Thyroid gland (tissue), 4 donors: ENCODE measurements around the gene TRPC5OS.

Source experiments
- POLR2A ChIP-seq, 2 donors: fragments of 450-650 bp; IDR thresholded peaks; one replicate each; pipeline ENCODE4 v1.6.1; 2017; ENCODE audit warnings: antibody characterized with exemption in 2 of 2, mild to moderate bottlenecking in 2 of 2, moderate library complexity in 1 of 2
- TF ChIP-seq, protein P1 (sequence below), 6 experiments: fragments of 200-600 bp in 3 of 6; fragments of 450-650 bp in 3 of 6; sonication (generic) in 3 of 6; IDR thresholded peaks; one replicate each; pipeline ENCODE4 v1.5.1; 2016 to 2019; ENCODE audit warnings: antibody characterized with exemption in 6 of 6, mild to moderate bottlenecking in 2 of 6, inconsistent platforms in 1 of 6, moderate library complexity in 1 of 6

DNA sequence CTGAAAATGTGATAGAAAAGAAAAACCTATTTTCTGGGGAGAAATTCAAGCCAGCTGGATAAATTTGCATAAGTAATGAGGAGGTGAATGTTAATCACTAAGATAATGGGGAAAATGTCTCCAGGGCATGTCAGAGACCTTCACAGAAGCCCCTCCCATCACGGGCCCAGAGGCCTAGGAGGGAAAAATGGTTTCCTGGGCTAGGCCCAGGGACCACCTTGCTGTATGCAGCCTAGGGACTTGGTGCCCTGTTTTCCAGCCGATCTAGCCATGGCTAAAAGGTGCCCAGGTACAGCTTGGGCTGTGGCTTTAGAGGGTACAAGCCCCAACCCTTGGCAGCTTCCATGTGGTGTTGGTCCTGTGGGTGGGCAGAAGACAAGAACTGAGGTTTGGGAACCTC is 46.6 kb upstream of the TRPC5OS start:
- TF ChIP-seq, protein P1, sequence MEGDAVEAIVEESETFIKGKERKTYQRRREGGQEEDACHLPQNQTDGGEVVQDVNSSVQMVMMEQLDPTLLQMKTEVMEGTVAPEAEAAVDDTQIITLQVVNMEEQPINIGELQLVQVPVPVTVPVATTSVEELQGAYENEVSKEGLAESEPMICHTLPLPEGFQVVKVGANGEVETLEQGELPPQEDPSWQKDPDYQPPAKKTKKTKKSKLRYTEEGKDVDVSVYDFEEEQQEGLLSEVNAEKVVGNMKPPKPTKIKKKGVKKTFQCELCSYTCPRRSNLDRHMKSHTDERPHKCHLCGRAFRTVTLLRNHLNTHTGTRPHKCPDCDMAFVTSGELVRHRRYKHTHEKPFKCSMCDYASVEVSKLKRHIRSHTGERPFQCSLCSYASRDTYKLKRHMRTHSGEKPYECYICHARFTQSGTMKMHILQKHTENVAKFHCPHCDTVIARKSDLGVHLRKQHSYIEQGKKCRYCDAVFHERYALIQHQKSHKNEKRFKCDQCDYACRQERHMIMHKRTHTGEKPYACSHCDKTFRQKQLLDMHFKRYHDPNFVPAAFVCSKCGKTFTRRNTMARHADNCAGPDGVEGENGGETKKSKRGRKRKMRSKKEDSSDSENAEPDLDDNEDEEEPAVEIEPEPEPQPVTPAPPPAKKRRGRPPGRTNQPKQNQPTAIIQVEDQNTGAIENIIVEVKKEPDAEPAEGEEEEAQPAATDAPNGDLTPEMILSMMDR (IDR thresholded peaks at IDR 0.05), result no peak
- TF ChIP-seq POLR2A (IDR thresholded peaks at IDR 0.05), result no peak
